Endothelial cell of umbilical vein (primary cell): Measurements from ENCODE around the gene UPK3BL1.
"Not testable (repeated sequence)": the region's sequence is repeated elsewhere in the genome, so short reads cannot be mapped to it uniquely, and the experiment has no call there.

Source experiments
- EZH2 ChIP-seq: IDR thresholded peaks from 2 replicates; pipeline ENCODE4 v1.6.1; 2012; ENCODE audit warnings: borderline replicate concordance, low read depth, mild to moderate bottlenecking, moderate library complexity, low read length, inconsistent platforms; ENCODE audit not compliant: severe bottlenecking
- MYC ChIP-seq: IDR thresholded peaks from one replicate; pipeline ENCODE4 v1.6.1; 2011; ENCODE audit warnings: mild to moderate bottlenecking, low read depth, low read length
- POLR2A ChIP-seq: IDR thresholded peaks from 2 replicates; pipeline ENCODE4 v1.6.1; 2012; ENCODE audit warnings: low read depth, mild to moderate bottlenecking, control low read depth, low read length
- POLR2AphosphoS5 ChIP-seq: IDR thresholded peaks from 2 replicates; pipeline ENCODE4 v1.6.1; 2012; ENCODE audit warnings: low read depth, mild to moderate bottlenecking, control low read depth, low read length, moderate library complexity; ENCODE audit not compliant: insufficient read depth
- TF ChIP-seq, protein P1 (sequence below), 2 donors: IDR thresholded peaks; 1 replicate in 1 of 2; 2 replicates in 1 of 2; pipeline ENCODE4 v1.5.1; 2011; ENCODE audit warnings: low read length in 2 of 2, mild to moderate bottlenecking in 2 of 2, moderate library complexity in 2 of 2, control low read depth in 1 of 2, inconsistent platforms in 1 of 2, low read depth in 1 of 2; ENCODE audit not compliant: insufficient read depth in 1 of 2; ENCODE audit errors: extremely low read depth in 1 of 2
- TF ChIP-seq, protein P2 (sequence below): IDR thresholded peaks from 2 replicates; pipeline ENCODE4 v1.6.1; 2011; ENCODE audit not compliant: insufficient read depth, insufficient read length

DNA sequence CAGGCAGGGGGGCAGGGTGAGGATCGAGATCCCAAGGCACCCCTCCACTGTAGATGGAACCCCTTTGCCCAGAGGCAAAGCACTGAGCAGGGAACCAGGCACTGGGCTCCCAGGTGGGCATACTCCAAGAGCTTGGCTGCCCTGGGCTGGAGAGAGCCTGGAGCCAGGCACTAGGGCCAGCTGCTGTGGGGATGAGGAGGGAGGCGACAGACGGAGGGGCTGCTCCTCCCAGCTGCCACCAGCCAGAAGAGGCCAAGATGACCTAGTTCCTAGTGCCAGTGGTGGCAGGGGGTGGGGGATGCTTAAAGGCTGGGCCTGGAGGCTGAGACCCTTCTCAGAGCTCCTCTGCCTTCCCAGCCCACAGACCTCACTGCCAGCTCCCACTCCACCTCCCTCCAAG, 27.7 kb downstream of the UPK3BL1 start:
- TF ChIP-seq POLR2AphosphoS5, EZH2, POLR2A, MYC: not testable (repeated sequence)
- TF ChIP-seq, protein P1, sequence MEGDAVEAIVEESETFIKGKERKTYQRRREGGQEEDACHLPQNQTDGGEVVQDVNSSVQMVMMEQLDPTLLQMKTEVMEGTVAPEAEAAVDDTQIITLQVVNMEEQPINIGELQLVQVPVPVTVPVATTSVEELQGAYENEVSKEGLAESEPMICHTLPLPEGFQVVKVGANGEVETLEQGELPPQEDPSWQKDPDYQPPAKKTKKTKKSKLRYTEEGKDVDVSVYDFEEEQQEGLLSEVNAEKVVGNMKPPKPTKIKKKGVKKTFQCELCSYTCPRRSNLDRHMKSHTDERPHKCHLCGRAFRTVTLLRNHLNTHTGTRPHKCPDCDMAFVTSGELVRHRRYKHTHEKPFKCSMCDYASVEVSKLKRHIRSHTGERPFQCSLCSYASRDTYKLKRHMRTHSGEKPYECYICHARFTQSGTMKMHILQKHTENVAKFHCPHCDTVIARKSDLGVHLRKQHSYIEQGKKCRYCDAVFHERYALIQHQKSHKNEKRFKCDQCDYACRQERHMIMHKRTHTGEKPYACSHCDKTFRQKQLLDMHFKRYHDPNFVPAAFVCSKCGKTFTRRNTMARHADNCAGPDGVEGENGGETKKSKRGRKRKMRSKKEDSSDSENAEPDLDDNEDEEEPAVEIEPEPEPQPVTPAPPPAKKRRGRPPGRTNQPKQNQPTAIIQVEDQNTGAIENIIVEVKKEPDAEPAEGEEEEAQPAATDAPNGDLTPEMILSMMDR (IDR thresholded peaks at IDR 0.05; ENCODE audit: extremely low read depth in 1 of 2, insufficient read depth in 1 of 2, low read depth in 1 of 2, low read length in 2 of 2) = not testable (repeated sequence)
- TF ChIP-seq, protein P2, sequence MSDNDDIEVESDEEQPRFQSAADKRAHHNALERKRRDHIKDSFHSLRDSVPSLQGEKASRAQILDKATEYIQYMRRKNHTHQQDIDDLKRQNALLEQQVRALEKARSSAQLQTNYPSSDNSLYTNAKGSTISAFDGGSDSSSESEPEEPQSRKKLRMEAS = not testable (repeated sequence)
